Activated naive CD8-positive, alpha-beta T cell treated with anti-CD3 and anti-CD28 coated beads for 36 hours (primary cell): Measurements from ENCODE around the gene CPNE8. TPM values are rescaled to one million over a fixed set of nuclear protein-coding genes. Genes with fewer than 3 reads are reported as not detected.

ENCODE experiments used
- DNase-seq: peaks from one replicate; pipeline ENCODE4 v3.0.0; 2021
- H3K27ac Mint-ChIP-seq: one replicate; pipeline ENCODE4 v1.8.0; 2022; ENCODE audit warnings: mild to moderate bottlenecking, moderate library complexity, mixed read lengths
- H3K27me3 Mint-ChIP-seq: one replicate; pipeline ENCODE4 v1.8.0; 2022; ENCODE audit warnings: mild to moderate bottlenecking, mixed read lengths
- H3K36me3 Mint-ChIP-seq: one replicate; pipeline ENCODE4 v1.8.0; 2021; ENCODE audit warnings: mild to moderate bottlenecking, mixed read lengths
- H3K4me1 Mint-ChIP-seq: one replicate; pipeline ENCODE4 v1.8.0; 2021; ENCODE audit warnings: mixed read lengths
- H3K4me3 Mint-ChIP-seq: one replicate; pipeline ENCODE4 v1.8.0; 2022; ENCODE audit warnings: mild to moderate bottlenecking, moderate library complexity, mixed read lengths
- H3K9me3 Mint-ChIP-seq: one replicate; pipeline ENCODE4 v1.8.0; 2022; ENCODE audit warnings: mixed read lengths
- total RNA-seq, 2 experiments: library from RNA; stranded (reverse); gene quantifications; one replicate each; pipeline ENCODE4 v1.2.3, GENCODE V29; 2021

The CPNE8 gene
- total RNA-seq, 2 experiments from 2014 or later: 2.3 to 4.2 TPM

- Mint-ChIP-seq H3K36me3 (no peaks in the 10 kb centered on the region), H3K4me3 (peak overlapping the region; percentile 84), H3K27ac (peak overlapping the region; percentile 72), H3K9me3 (no peaks in the 10 kb centered on the region), H3K4me1 (peaks cover 20% of the 10 kb centered on the region), H3K27me3 (peaks cover 50% of the 10 kb centered on the region)
- DNase-seq: no peak
Observed at GRCh38 chr12:38907201-38907923, 2.0 kb upstream of the CPNE8 start.

DNA sequence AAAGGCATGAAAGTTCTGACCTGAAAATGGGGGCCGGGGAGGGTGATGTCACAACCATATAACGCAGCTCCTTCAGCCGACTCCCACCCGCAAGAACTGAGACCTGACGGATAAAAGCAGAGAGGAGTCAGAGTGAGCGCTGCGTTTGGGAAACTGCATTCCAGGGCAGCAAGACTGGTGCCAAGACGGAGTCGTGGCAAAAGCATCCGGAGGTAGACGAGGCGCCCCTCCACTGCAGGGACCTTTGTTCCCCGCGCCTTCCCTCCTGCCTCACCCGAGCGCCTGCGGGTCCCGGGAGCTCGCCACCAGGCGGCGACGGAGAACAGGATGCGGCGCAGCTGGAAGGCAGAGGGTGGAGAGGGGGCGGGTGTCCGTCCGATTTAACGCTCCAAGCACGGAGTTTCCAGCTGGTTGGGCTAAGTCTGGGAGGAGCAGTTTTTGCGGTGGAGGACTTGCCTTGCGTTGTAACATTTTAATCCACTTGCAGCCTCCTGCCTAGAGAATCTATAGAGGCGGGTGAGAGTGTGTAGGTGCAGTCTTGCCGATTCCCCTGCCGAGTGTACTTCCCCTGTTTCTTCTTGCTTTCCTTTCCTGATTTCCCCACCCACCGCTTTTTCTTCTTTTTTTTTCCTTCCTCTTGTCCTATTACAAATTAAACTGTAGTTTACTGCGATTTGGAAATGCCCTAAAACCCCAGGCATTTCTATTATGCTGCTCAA, 1.2 kb upstream of the CPNE8 start:
- peak; percentile 79 for DNase-seq
- H3K4me1 Mint-ChIP-seq: peaks cover 20% of the 10 kb centered on the region
- H3K9me3 Mint-ChIP-seq: no peaks in the 10 kb centered on the region
- peak overlapping the region; percentile 79 for H3K27ac Mint-ChIP-seq
- H3K36me3 Mint-ChIP-seq: no peaks in the 10 kb centered on the region
- H3K27me3 Mint-ChIP-seq: peaks cover 50% of the 10 kb centered on the region
- H3K4me3 Mint-ChIP-seq: peak overlapping the region; percentile 84

- Mint-ChIP-seq H3K27me3 (peaks cover 45% of the 10 kb centered on the region), H3K36me3 (no peaks in the 10 kb centered on the region), H3K9me3 (no peaks in the 10 kb centered on the region), H3K27ac (peak overlapping the region; percentile 88), H3K4me1 (peaks cover 20% of the 10 kb centered on the region), H3K4me3 (peak overlapping the region; percentile 84)
- peak; percentile 38 for DNase-seq
Observed at GRCh38 chr12:38904537-38905479, 583 bp downstream of the CPNE8 start.

DNA sequence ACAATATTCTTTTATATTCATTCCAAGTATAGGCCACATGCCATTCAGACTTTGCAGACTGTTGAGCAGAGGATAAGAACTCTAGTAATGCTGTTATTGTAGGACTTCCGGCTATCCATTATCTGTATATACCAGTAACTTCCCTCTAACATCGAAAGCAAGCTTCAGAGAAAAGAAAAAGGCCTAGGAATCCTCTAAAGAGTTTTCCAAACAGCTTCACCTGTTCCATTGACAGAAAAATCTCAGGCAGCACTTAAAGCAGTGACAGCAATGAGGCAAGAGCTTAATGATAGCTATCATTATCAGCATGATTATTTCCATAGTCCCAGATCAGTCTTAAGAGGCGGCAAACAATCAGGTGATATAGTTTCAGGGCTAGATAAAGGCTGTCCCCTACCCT, 1.8 kb downstream of the CPNE8 start:
- Mint-ChIP-seq H3K27ac (no peak overlapping the region), H3K4me1 (peaks cover 20% of the 10 kb centered on the region), H3K27me3 (peaks cover 36% of the 10 kb centered on the region), H3K36me3 (no peaks in the 10 kb centered on the region), H3K4me3 (no peak overlapping the region), H3K9me3 (no peaks in the 10 kb centered on the region)
- DNase-seq: no peak

- Mint-ChIP-seq H3K4me1 (no peaks in the 10 kb centered on the region), H3K27ac (no peak overlapping the region), H3K27me3 (no peaks in the 10 kb centered on the region), H3K36me3 (no peaks in the 10 kb centered on the region), H3K9me3 (no peaks in the 10 kb centered on the region), H3K4me3 (no peak overlapping the region)
- DNase-seq: no peak
Observed at GRCh38 chr12:38898001-38898684, 7.2 kb downstream of the CPNE8 start.

DNA sequence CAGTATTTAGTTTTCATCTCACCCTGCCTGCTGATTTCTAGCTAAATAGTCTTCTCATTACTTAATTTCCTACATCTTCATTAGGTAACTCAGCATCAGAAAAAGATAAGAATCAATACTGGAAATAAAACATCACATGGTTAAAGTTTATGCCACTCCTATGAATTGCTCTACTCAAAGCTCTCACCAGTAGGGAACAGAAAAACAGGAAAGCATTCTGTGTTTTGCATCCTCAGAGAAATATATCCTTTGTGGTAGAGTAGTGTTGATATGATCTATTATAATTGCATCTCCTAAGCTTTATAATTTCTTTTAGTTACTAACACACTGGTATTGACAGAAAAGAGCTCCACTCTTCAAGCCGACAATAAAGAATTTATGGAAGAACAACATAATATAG, 9.9 kb downstream of the CPNE8 start:
- no peak for DNase-seq
- Mint-ChIP-seq H3K27ac (no peak overlapping the region), H3K4me3 (no peak overlapping the region), H3K27me3 (no peaks in the 10 kb centered on the region), H3K9me3 (no peaks in the 10 kb centered on the region), H3K36me3 (no peaks in the 10 kb centered on the region), H3K4me1 (no peaks in the 10 kb centered on the region)

GRCh38 chr12:38892976-38893375, 12.4 kb downstream of the CPNE8 start:
- DNase-seq: no peak
- H3K9me3 Mint-ChIP-seq: no peaks in the 10 kb centered on the region
- H3K27me3 Mint-ChIP-seq: no peaks in the 10 kb centered on the region
- H3K27ac Mint-ChIP-seq: no peak overlapping the region
- no peaks in the 10 kb centered on the region for H3K36me3 Mint-ChIP-seq
- H3K4me1 Mint-ChIP-seq: no peaks in the 10 kb centered on the region
- no peak overlapping the region for H3K4me3 Mint-ChIP-seq

GRCh38 chr12:38892087-38892786, 13.2 kb downstream of the CPNE8 start:
- Mint-ChIP-seq H3K27ac (no peak overlapping the region), H3K36me3 (no peaks in the 10 kb centered on the region), H3K27me3 (no peaks in the 10 kb centered on the region), H3K9me3 (no peaks in the 10 kb centered on the region), H3K4me1 (no peaks in the 10 kb centered on the region), H3K4me3 (no peak overlapping the region)
- no peak for DNase-seq

DNA sequence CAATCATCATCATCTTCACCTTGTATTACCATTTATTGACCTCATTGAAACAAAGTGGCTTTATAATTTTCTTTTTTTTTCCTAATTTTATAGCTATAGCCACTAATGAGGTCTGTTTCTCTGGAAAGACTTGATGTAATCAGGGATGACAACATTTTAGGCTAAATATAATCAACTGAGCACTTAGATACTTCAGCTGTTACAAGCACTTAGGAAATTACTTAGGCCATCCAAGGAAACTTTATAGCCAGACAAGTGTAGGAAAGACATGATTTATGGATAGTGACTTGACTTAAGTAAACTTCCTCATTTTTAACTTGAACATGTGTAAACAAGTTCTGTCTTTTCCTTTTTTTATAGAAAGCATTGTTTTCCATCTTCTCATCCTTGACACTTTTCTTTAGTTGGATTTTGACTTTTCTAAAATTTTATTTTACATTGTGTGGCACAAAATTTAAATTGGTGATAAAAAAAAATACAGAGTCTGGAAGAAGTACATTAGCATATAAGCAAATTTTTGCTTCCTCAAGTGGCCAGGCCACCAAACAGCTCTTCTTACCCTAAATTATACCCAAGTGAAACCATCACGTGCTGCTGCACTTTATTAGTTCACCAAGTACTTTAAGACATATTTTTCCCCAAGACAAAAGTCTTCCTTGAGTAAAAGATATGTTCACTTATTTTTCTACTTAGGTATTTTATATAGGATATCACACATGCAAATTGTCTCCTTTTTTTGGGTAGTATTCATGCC, 15.1 kb downstream of the CPNE8 start:
- Mint-ChIP-seq H3K27ac (no peak overlapping the region), H3K27me3 (no peaks in the 10 kb centered on the region)
- no peak for DNase-seq

DNA sequence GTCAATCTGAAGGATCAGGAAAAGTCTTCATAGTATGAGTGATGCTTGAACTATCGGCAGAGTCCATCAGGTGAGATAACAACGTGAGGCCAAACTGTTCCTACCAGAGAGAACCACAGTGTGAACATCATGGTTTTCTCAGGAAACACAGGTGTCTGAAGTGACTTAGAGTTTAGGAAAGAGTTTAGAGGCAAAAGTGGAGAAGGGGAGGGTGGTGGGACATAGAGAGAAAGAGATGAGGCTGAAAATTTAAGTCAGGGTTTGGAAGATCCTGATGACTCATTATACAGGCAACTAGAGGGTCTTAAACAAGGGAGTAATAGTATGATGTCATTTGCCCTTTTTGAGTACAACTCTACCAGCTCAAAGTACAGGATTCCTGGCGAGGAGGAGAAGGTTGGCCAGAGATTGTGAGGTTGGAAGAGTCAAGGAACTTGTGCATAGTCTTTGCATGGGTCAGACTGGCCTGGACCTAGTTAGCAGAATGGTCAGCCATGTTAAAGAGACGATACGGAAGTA, 16.0 kb downstream of the CPNE8 start:
- Mint-ChIP-seq H3K27ac (no peak overlapping the region), H3K4me3 (no peak overlapping the region), H3K4me1 (no peaks in the 10 kb centered on the region), H3K36me3 (no peaks in the 10 kb centered on the region), H3K9me3 (no peaks in the 10 kb centered on the region), H3K27me3 (no peaks in the 10 kb centered on the region)
- DNase-seq: no peak

More for the DNA sequence above, 15.1 kb downstream of the CPNE8 start:
- Mint-ChIP-seq H3K4me3 (no peak overlapping the region), H3K36me3 (no peaks in the 10 kb centered on the region), H3K9me3 (no peaks in the 10 kb centered on the region), H3K4me1 (no peaks in the 10 kb centered on the region)

DNA sequence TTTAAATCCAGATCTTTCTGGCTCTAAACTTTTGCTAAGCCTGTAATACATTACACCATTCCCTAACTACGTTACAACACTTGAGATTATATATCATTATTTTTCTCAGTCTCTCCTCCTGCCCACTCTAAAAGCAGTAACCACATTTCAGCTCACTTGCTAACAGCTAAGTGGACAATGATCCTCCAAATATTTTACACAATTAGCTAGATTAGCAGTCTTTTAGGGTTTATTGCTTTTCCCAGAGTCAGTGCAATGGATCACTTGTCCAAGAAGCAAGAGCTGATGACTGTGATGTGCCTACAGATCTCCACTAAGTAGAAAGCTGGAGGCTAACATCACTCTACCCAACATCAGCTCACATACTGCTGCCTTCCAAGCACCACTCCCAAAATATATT, 17.6 kb downstream of the CPNE8 start:
- Mint-ChIP-seq H3K9me3 (no peaks in the 10 kb centered on the region), H3K27me3 (no peaks in the 10 kb centered on the region), H3K36me3 (no peaks in the 10 kb centered on the region), H3K4me3 (no peak overlapping the region), H3K4me1 (no peaks in the 10 kb centered on the region), H3K27ac (no peak overlapping the region)
- no peak for DNase-seq

GRCh38 chr12:38886931-38887330, 18.5 kb downstream of the CPNE8 start:
- Mint-ChIP-seq H3K36me3 (no peaks in the 10 kb centered on the region), H3K4me3 (no peak overlapping the region), H3K27me3 (no peaks in the 10 kb centered on the region), H3K9me3 (no peaks in the 10 kb centered on the region), H3K4me1 (no peaks in the 10 kb centered on the region), H3K27ac (no peak overlapping the region)
- DNase-seq: no peak

GRCh38 chr12:38886064-38886463, 19.3 kb downstream of the CPNE8 start:
- Mint-ChIP-seq H3K4me1 (no peaks in the 10 kb centered on the region), H3K27ac (no peak overlapping the region), H3K27me3 (no peaks in the 10 kb centered on the region), H3K36me3 (no peaks in the 10 kb centered on the region), H3K9me3 (no peaks in the 10 kb centered on the region), H3K4me3 (no peak overlapping the region)
- DNase-seq: no peak
